HEK293T (cell line): ENCODE measurements around the gene RNF214.

Source experiments
- ARNT ChIP-seq: fragments of 450-650 bp; IDR thresholded peaks from 2 replicates; pipeline ENCODE4 v1.6.1; 2017; ENCODE audit warnings: mild to moderate bottlenecking
- CTBP1 ChIP-seq: fragments of 450-650 bp; IDR thresholded peaks from 2 replicates; pipeline ENCODE4 v1.6.1; 2016; ENCODE audit warnings: borderline replicate concordance
- FOXA1 ChIP-seq: fragments of 450-650 bp; IDR thresholded peaks from 2 replicates; pipeline ENCODE4 v1.6.1; 2016; ENCODE audit warnings: mild to moderate bottlenecking
- FOXK2 ChIP-seq: fragments of 450-650 bp; IDR thresholded peaks from 2 replicates; pipeline ENCODE4 v1.6.1; 2016; ENCODE audit warnings: mild to moderate bottlenecking
- FOXM1 ChIP-seq: fragments of 450-650 bp; IDR thresholded peaks from 2 replicates; pipeline ENCODE4 v1.6.1; 2017; ENCODE audit warnings: mild to moderate bottlenecking, borderline replicate concordance
- SP1 ChIP-seq: fragments of 450-650 bp; IDR thresholded peaks from 2 replicates; pipeline ENCODE4 v1.6.1; 2017
- SUZ12 ChIP-seq: fragments of 450-650 bp; IDR thresholded peaks from 2 replicates; pipeline ENCODE4 v1.6.1; 2016; ENCODE audit warnings: mild to moderate bottlenecking
- TARDBP ChIP-seq: fragments of 450-650 bp; IDR thresholded peaks from 2 replicates; pipeline ENCODE4 v1.6.1; 2016
- ZNF384 ChIP-seq: fragments of 450-650 bp; IDR thresholded peaks from 2 replicates; pipeline ENCODE4 v1.6.1; 2016

GRCh38 chr11:117220568-117220967, 11.9 kb upstream of the RNF214 start:
- TF ChIP-seq FOXM1 (no peak), TARDBP (no peak), FOXA1 (no peak), ARNT (no peak), ZNF384 (no peak), SP1 (no peak), SUZ12 (no peak), FOXK2 (no peak), CTBP1 (no peak)
